Measurements from ENCODE around the gene SECTM1.

The SECTM1 gene

GRCh38 chr17:82310877-82311276 lies 22.7 kb downstream of the SECTM1 start:
- no peak overlapping the region for H3K4me3 ChIP-seq (ENCODE audit: severe bottlenecking)
- no peaks in the 10 kb centered on the region for H3K27me3 ChIP-seq (ENCODE audit: insufficient read depth, poor library complexity, severe bottlenecking)
- H3K27ac ChIP-seq (ENCODE audit: poor library complexity, severe bottlenecking): no peak overlapping the region
- H3K9me3 ChIP-seq (ENCODE audit: severe bottlenecking): no peaks in the 10 kb centered on the region
- H3K4me1 ChIP-seq (ENCODE audit: insufficient read depth, poor library complexity, severe bottlenecking): no peaks in the 10 kb centered on the region
- ATAC-seq (ENCODE audit: low read depth) (no peak), DNase-seq (ENCODE audit: low spot score) (no peak)
- TF ChIP-seq, protein P1, sequence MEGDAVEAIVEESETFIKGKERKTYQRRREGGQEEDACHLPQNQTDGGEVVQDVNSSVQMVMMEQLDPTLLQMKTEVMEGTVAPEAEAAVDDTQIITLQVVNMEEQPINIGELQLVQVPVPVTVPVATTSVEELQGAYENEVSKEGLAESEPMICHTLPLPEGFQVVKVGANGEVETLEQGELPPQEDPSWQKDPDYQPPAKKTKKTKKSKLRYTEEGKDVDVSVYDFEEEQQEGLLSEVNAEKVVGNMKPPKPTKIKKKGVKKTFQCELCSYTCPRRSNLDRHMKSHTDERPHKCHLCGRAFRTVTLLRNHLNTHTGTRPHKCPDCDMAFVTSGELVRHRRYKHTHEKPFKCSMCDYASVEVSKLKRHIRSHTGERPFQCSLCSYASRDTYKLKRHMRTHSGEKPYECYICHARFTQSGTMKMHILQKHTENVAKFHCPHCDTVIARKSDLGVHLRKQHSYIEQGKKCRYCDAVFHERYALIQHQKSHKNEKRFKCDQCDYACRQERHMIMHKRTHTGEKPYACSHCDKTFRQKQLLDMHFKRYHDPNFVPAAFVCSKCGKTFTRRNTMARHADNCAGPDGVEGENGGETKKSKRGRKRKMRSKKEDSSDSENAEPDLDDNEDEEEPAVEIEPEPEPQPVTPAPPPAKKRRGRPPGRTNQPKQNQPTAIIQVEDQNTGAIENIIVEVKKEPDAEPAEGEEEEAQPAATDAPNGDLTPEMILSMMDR (IDR thresholded peaks at IDR 0.05; ENCODE audit: poor library complexity, severe bottlenecking): no peak
- H3K36me3 ChIP-seq (ENCODE audit: low read depth): no peaks in the 10 kb centered on the region

- H3K36me3 ChIP-seq (ENCODE audit: low read depth): no peaks in the 10 kb centered on the region
- no peaks in the 10 kb centered on the region for H3K27me3 ChIP-seq (ENCODE audit: insufficient read depth, poor library complexity, severe bottlenecking)
- ATAC-seq (ENCODE audit: low read depth) (no peak), DNase-seq (ENCODE audit: low spot score) (no peak)
- no peaks in the 10 kb centered on the region for H3K4me1 ChIP-seq (ENCODE audit: insufficient read depth, poor library complexity, severe bottlenecking)
- H3K4me3 ChIP-seq (ENCODE audit: severe bottlenecking): no peak overlapping the region
- no peaks in the 10 kb centered on the region for H3K9me3 ChIP-seq (ENCODE audit: severe bottlenecking)
- H3K27ac ChIP-seq (ENCODE audit: poor library complexity, severe bottlenecking): no peak overlapping the region
- TF ChIP-seq, protein P1 (IDR thresholded peaks at IDR 0.05; ENCODE audit: poor library complexity, severe bottlenecking): no peak
Observed at GRCh38 chr17:82309656-82310570, 23.7 kb downstream of the SECTM1 start.

DNA sequence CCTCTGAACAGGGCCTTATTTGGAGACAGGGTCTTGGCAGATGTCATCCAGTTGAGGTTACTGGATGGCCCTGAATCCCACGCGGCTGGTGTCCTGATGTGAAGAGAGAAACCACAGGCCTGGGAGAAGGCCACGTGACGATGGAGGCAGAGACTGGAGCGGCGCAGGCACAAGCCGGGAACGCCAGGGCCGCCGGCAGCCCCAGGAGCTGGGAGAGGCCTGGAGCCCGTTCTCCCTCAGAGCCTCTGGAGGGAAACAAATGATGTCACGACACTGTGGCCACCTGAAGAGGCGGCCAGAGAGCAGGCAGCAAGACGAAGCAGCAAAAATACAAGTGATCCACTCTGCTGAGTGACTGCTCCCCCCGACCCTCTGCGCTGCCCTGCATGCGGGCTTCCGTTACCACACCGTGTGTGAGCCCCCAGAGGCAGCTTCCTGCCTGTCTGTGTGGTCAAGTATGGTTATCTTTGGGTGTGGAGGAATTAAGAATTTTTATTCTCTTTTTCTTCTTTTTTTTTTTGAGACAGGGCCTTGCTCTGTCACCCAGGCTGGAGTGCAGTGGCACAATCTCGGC lies 27.8 kb downstream of the SECTM1 start:
- Histone ChIP-seq H3K36me3 (ENCODE audit: low read depth) (no peaks in the 10 kb centered on the region), H3K27me3 (ENCODE audit: insufficient read depth, poor library complexity, severe bottlenecking) (no peaks in the 10 kb centered on the region), H3K27ac (ENCODE audit: poor library complexity, severe bottlenecking) (no peak overlapping the region), H3K4me1 (ENCODE audit: insufficient read depth, poor library complexity, severe bottlenecking) (peaks cover 11% of the 10 kb centered on the region), H3K4me3 (ENCODE audit: severe bottlenecking) (no peak overlapping the region), H3K9me3 (ENCODE audit: severe bottlenecking) (no peaks in the 10 kb centered on the region)
- TF ChIP-seq, protein P1 (IDR thresholded peaks at IDR 0.05; ENCODE audit: poor library complexity, severe bottlenecking): no peak
- ATAC-seq (ENCODE audit: low read depth) (no peak), DNase-seq (ENCODE audit: low spot score) (no peak)

DNA sequence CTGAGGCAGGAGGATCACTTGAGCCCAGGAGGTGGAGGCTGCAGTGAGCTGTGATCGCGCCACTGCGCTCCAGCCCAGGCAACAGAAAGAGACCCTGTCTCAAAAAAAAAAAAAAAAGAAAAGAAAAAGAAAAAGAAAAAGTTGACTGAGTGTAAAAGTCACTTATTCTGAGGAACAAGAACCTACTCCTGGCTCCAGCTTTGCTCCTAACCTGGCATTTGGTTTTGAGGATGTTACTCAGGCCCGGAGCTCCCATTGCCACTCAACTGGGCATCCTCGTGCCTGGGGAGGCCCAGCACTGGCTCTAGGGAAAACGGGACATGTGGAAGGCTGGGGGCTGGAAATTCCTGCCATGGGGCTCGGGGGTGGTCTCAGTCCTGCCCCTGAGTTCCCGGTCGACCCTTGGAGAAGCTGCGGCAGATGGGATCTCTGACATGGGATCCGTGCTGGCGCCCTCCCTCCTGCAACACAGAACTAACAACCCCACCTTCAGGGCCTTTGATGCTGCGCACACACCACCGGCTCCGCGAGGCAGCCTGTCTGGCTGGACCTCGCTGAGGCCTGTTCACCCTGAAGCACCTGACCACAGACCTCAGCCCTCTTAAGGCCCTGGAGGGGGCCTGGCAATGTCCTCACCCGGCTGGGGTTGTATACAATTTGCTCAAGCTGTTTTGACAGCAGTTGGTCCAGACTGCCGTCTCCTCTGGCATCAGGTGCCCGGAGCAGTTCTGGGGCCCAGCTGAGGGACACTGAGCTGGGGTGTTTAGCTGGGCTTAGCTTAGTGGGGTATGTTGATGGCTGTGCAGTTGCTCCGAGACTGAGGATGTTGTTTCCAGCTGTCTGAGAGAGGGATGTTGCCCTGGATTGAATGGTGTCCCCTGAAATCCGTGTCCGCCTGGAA lies 28.5 kb downstream of the SECTM1 start:
- peaks cover 14% of the 10 kb centered on the region for H3K4me1 ChIP-seq (ENCODE audit: insufficient read depth, poor library complexity, severe bottlenecking)
- H3K27ac ChIP-seq (ENCODE audit: poor library complexity, severe bottlenecking): no peak overlapping the region
- TF ChIP-seq, protein P1 (IDR thresholded peaks at IDR 0.05; ENCODE audit: poor library complexity, severe bottlenecking): no peak
- H3K9me3 ChIP-seq (ENCODE audit: severe bottlenecking): no peaks in the 10 kb centered on the region
- H3K4me3 ChIP-seq (ENCODE audit: severe bottlenecking): no peak overlapping the region
- DNase-seq (ENCODE audit: low spot score): no peak
- no peaks in the 10 kb centered on the region for H3K27me3 ChIP-seq (ENCODE audit: insufficient read depth, poor library complexity, severe bottlenecking)
- ATAC-seq (ENCODE audit: low read depth): no peak
- no peaks in the 10 kb centered on the region for H3K36me3 ChIP-seq (ENCODE audit: low read depth)
